Aorta (tissue), 5 donors: ENCODE data around the gene KRT83. TPM values are rescaled to one million over a fixed set of nuclear protein-coding genes. Genes with fewer than 3 reads are reported as not detected.
A peak's percentile ranks its signal among the peaks of the same experiment; 100 is the strongest.

Experiments
- ATAC-seq: fragments of 200-7000 bp; cut with Tn5 transposase; one replicate; pipeline ENCODE4 v1.9.1; 2022; ENCODE audit warnings: moderate library complexity; ENCODE audit not compliant: low FRiP score
- DNase-seq, 2 donors: peaks; one replicate each; pipeline ENCODE4 v3.0.0-alpha.2; 2020
- H3K27ac ChIP-seq, 2 donors: one replicate each; pipeline ENCODE4 v1.5.1; 2013; ENCODE audit warnings: low read length in 2 of 2, mild to moderate bottlenecking in 2 of 2, moderate library complexity in 2 of 2, control low read depth in 1 of 2, inconsistent platforms in 1 of 2, low read depth in 1 of 2
- H3K27me3 ChIP-seq, 2 donors: one replicate each; pipeline ENCODE4 v1.6.1; 2013; ENCODE audit warnings: control low read depth in 1 of 2, low read length in 1 of 2, mild to moderate bottlenecking in 1 of 2, moderate library complexity in 1 of 2; ENCODE audit not compliant: insufficient read depth in 2 of 2, control insufficient read depth in 1 of 2
- H3K36me3 ChIP-seq, 2 donors: one replicate each; pipeline ENCODE4 v1.6.1; 2013; ENCODE audit warnings: control low read depth in 1 of 2, low read length in 1 of 2, mild to moderate bottlenecking in 1 of 2; ENCODE audit not compliant: insufficient read depth in 2 of 2, control insufficient read depth in 1 of 2
- H3K4me1 ChIP-seq, 2 donors: one replicate each; pipeline ENCODE4 v1.6.1; 2013; ENCODE audit warnings: low read length in 2 of 2, control low read depth in 1 of 2, mild to moderate bottlenecking in 1 of 2, moderate library complexity in 1 of 2; ENCODE audit not compliant: insufficient read depth in 2 of 2, control insufficient read depth in 1 of 2
- H3K4me3 ChIP-seq, 2 donors: one replicate each; pipeline ENCODE4 v1.5.1; 2013; ENCODE audit warnings: low read length in 2 of 2, control low read depth in 1 of 2, mild to moderate bottlenecking in 1 of 2
- H3K9me3 ChIP-seq: one replicate; pipeline ENCODE4 v1.6.1; 2013; ENCODE audit warnings: mild to moderate bottlenecking, low read length; ENCODE audit not compliant: control insufficient read depth
- WGBS, 2 donors: extraction: QIAGEN DNeasy Blood & Tissue Kit; methylation state at CpG; one replicate each; pipeline ENCODE4 v1.1.7; 2013; 5-methylcytosine and 5-hydroxymethylcytosine counted together
- intact Hi-C, 2 donors: fragments of 100-400 bp; cut with DNase I; formaldehyde crosslinking; loops; one replicate each; pipeline versions ENCODE4 v1.14.2 to v1.15.0; 2022
- polyA plus RNA-seq, 2 donors: library from polyadenylated mRNA; stranded (reverse); fragments of 200-250 nt; gene quantifications; one replicate each; pipeline ENCODE4 v1.2.3, GENCODE V29; 2013
- total RNA-seq, 2 donors: library from RNA; stranded (reverse); fragmentation: NEBNext Ultra II Directional; extraction: Animal tissue kit (Norgen Biotek cat#: 25700); gene quantifications; one replicate each; pipeline ENCODE4 v1.2.1, GENCODE V29; 2021
- donor health status: healthy with polysubstance abuse.
- donor health status: Bipolar disorder and iron deficiency.
- donor health status: DM: no; HTN: no; CAD: no.
- donor health status: DM: no; HTN: no; CAD: no.
- donor health status: DM: yes; HTN: yes; CAD: no.

Gene KRT83
- total and polyA plus RNA-seq, 4 donors: not detected

DNA sequence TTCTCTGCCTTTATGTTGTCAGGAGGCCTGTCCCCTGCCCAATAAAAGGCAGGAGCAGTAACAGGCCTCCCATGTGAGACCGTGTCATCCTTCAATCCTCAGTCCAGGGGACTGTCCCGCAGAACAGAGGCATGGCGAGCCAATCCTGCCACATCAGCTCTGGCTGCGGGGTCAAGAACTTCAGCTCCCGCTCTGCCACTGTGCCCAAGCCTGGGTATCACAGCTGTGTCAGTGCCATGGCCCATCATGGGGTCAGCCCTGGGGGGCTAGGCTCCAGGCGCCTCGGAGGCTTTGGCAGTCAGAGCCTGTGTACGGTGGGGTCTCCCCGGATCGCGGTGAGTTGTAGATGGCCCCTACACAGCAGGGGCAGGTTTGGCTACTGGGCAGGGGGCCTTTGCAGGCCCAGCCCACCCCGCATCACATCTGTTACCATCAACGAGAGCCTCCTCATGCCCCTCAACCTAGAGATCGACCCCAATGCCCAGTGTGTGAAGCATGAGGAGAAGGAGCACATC is 19.9 kb upstream of the KRT83 start:
- Histone ChIP-seq H3K36me3 (no peaks in the 10 kb centered on the region), H3K4me3 (no peak overlapping the region), H3K9me3 (peaks cover 2% of the 10 kb centered on the region), H3K27ac (no peak overlapping the region), H3K27me3 (no peaks in the 10 kb centered on the region), H3K4me1 (no peaks in the 10 kb centered on the region)
- intact Hi-C loops: no loop called here
- 96 to 98% methylated on average over 14 of the region's 14 CpGs for WGBS, 2 donors
- DNase-seq (peak in 1 of 2 donors; percentile 62), ATAC-seq (peak; percentile 32)

DNA sequence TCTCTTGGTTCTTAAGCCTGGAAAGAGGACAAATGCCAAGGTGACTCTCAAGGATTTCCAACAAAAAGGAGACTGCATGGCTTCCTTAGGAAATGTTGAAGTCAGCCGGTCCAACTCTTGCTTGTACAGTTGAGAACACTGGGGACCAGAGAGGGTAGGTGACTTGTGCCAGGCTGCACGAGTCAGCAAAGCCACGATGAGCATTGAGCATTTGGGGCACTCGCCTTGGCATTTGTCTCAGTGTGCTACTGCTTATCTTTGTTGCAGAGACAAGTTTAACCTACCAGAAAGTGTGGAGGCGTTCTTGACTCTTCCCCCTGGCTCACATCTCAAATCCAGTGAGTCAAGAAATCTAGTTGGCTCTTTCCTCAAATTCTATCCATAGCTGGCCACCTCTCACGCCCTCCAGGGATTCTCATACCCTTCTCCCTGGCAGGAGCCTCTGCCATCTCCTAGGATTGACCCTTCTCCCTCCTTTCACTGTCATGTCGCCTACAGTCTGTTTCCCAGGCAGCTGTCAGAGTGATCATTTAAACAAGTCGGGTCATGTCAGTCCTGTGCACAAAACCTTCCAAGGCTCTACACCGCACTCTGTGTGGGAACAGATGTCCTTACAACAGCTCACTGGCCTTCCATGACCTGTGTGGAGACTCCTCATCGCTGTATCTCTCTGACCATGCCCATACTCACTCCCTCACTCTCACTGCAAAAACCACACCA is 17.2 kb upstream of the KRT83 start:
- WGBS, 2 donors: 84 to 85% methylated on average over 10 of the region's 10 CpGs
- H3K27me3 ChIP-seq: no peaks in the 10 kb centered on the region
- peaks cover 2% of the 10 kb centered on the region for H3K9me3 ChIP-seq
- H3K36me3 ChIP-seq: no peaks in the 10 kb centered on the region
- DNase-seq (peak in 1 of 2 donors; percentile 30), ATAC-seq (no peak)
- no peak overlapping the region for H3K4me3 ChIP-seq
- intact Hi-C loops: no loop called here
- no peaks in the 10 kb centered on the region for H3K4me1 ChIP-seq
- H3K27ac ChIP-seq: no peak overlapping the region

DNA sequence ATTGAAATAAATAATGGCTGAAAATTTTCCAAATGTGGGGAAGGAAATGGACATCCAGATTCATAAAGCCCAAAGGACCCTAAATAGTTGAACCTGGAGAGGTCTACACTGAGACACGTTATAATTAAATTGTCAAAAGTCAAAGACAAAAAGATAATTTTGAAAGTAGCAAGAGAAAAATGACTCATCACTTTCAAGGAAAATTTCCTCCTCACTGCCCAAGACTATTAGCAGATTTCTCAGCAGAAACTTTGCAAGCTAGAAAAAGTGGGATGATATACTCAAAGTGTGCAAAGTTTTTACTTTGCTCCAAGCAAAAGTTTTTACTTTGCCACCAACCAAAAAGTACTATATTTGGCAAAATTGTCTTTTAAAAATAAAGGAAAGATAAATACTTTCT is 15.9 kb upstream of the KRT83 start:
- no peaks in the 10 kb centered on the region for H3K27me3 ChIP-seq
- H3K4me3 ChIP-seq: no peak overlapping the region
- no peaks in the 10 kb centered on the region for H3K4me1 ChIP-seq
- 49 to 56% methylated on average over 1 of the region's 1 CpG for WGBS, 2 donors
- intact Hi-C loops: no loop called here
- ATAC-seq (no peak), DNase-seq (no peak)
- no peak overlapping the region for H3K27ac ChIP-seq
- peaks cover 2% of the 10 kb centered on the region for H3K9me3 ChIP-seq
- H3K36me3 ChIP-seq: no peaks in the 10 kb centered on the region

DNA sequence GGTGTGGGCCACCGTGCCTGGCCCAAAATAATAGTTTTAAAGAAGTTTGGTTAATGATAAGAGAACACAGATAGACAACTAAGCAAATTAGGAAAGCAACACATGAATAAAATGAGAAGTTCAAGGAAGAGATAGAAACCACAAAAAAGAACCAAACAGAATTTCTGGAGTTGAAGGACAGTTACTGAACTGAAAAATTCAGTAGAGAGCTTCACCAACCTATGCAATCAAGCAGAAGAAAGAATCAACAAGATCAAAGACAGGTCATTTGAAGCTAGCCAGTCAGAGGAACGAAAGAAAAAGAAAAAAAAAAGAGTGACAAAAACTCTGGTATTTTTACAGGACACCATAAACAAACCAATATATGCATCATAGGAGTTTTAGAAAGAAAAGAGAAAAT is 15.4 kb upstream of the KRT83 start:
- peaks cover 2% of the 10 kb centered on the region for H3K9me3 ChIP-seq
- intact Hi-C loops: no loop called here
- no peak overlapping the region for H3K4me3 ChIP-seq
- DNase-seq (no peak), ATAC-seq (no peak)
- no peaks in the 10 kb centered on the region for H3K36me3 ChIP-seq
- no peaks in the 10 kb centered on the region for H3K27me3 ChIP-seq
- H3K4me1 ChIP-seq: no peaks in the 10 kb centered on the region
- no peak overlapping the region for H3K27ac ChIP-seq
- WGBS, 2 donors: 76 to 81% methylated on average over 2 of the region's 2 CpGs

DNA sequence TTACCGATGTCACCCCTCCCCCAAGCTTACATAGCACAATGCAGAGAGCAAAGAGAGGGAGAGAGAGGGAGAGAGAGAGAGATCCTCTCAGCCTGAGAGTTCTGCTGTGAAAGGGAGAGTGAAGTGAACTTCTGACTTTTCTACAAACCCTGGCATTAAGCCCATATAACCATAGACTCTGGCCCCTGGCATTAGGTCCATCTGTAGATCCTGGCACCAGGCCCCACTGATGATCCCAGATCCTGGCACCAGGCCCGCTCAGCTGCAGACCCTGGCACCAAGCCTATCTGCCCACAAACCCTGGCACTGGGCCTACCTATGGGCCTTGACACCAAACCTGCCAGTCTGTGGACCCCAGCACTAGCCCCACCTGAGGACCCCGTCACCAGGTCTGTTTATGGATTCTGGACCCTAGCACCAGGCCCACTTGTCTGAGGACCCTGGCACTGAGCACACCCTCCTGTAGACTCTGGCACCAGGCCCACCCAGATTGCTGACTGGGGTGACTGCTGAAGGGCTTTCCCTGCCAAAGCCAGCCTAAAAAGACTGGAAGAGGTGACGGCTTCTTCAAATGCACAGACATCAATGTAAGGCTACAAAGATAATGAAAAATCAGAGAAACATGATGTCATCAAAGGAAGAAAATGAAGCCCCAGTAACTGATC is 14.5 kb upstream of the KRT83 start:
- no peak for ATAC-seq

DNA sequence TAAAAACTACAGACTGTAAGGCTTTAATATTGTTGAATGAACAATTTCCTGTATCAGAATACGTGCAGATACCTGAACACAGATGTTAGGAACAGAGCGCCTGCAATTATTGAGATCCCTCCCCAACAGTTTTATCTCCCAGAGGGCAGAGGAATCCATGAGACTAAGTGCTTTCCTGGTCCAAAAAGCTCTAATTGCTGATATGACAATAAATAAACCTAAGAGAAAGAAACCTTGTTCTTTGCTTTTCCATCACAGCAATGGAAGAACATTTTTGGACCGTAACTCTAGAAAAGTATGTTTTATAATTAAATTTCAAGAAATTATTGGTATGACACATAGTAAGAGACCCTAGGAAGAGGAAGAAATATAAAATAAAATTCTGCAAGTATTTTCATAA is 13.0 kb upstream of the KRT83 start:
- ATAC-seq (no peak), DNase-seq (no peak)
- no peak overlapping the region for H3K27ac ChIP-seq
- H3K27me3 ChIP-seq: no peaks in the 10 kb centered on the region
- H3K4me1 ChIP-seq: no peaks in the 10 kb centered on the region
- intact Hi-C loops: no loop called here
- H3K9me3 ChIP-seq: peaks cover 2% of the 10 kb centered on the region
- WGBS, 2 donors: 93 to 96% methylated on average over 3 of the region's 3 CpGs
- no peak overlapping the region for H3K4me3 ChIP-seq
- no peaks in the 10 kb centered on the region for H3K36me3 ChIP-seq

More for the DNA sequence above, 14.5 kb upstream of the KRT83 start:
- Histone ChIP-seq H3K9me3 (peaks cover 2% of the 10 kb centered on the region), H3K27ac (no peak overlapping the region), H3K4me3 (no peak overlapping the region), H3K27me3 (no peaks in the 10 kb centered on the region), H3K4me1 (no peaks in the 10 kb centered on the region), H3K36me3 (no peaks in the 10 kb centered on the region)
- peak in 1 of 2 donors; percentile 59 for DNase-seq
- WGBS, 2 donors: 44 to 52% methylated on average over 4 of the region's 4 CpGs
- intact Hi-C loops: no loop called here

DNA sequence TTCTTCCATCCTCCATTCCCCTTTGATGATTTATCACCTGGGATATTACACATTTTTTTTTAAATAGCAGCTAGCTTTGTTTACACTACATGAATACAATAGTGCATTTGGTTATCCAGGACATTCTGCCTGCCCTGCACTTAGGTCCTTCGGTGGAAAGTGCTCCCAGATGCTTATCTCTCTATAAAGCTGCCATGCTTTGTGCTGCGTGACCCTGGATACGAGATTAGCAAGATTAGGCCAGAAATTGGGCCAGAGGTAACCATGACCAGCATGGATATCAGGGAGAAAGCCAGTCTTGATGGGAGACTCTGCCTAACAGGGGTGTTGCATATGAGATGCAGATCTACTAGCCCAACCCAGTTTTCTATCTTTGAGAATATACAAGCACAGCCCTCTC is 12.1 kb upstream of the KRT83 start:
- WGBS, 2 donors: 90 to 91% methylated on average over 3 of the region's 3 CpGs
- intact Hi-C loops: no loop called here
- H3K9me3 ChIP-seq: peaks cover 2% of the 10 kb centered on the region
- ATAC-seq (no peak), DNase-seq (no peak)
- H3K27ac ChIP-seq: no peak overlapping the region
- no peaks in the 10 kb centered on the region for H3K4me1 ChIP-seq
- no peaks in the 10 kb centered on the region for H3K27me3 ChIP-seq
- H3K36me3 ChIP-seq: no peaks in the 10 kb centered on the region
- H3K4me3 ChIP-seq: no peak overlapping the region

DNA sequence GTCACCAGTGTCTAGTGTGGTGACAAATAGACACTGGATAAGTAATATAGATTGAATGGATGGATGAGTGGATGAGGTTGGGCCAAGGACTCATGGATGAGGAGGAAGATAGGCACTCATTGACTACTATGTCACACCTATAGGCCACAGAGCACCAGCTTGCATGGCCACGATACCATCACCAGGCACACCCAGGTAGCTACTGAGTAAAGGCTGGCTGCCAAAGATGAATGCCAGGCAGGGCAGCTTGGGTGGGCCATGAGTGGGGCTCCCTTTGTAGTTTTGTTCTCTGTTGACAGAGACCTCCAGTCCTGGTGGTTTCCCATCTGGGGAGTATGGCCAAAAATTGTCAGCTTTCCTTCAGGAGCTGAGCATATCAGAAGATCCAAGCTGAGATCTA is 11.2 kb upstream of the KRT83 start:
- Histone ChIP-seq H3K4me3 (no peak overlapping the region), H3K27me3 (no peaks in the 10 kb centered on the region), H3K9me3 (peaks cover 2% of the 10 kb centered on the region), H3K36me3 (no peaks in the 10 kb centered on the region), H3K27ac (no peak overlapping the region), H3K4me1 (no peaks in the 10 kb centered on the region)
- ATAC-seq: no peak
- WGBS, 2 donors: 94 to 97% methylated on average over 1 of the region's 1 CpG
- intact Hi-C loops: no loop called here
- peak in 1 of 2 donors; percentile 9 for DNase-seq

DNA sequence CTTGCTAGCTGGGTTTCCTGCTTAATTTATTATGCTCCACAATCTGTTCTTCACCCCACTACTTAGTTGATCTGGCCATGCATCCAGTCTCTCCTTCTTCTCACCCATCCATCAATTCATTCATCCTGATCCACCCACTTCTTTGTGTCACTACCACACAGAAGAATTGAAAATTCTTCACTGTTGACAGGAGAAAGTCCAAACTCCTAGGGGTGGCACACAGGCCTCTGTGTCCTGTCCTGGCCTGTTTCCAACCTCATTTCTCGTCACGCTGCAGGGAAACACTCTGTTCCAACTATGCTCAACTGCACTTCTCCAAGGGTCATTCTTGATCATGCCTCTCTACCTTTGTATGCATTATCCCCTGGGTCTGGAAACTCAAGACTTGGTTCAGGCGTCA is 10.6 kb upstream of the KRT83 start:
- intact Hi-C loops: no loop called here
- 90 to 95% methylated on average over 3 of the region's 3 CpGs for WGBS, 2 donors
- H3K4me1 ChIP-seq: no peaks in the 10 kb centered on the region
- H3K36me3 ChIP-seq: no peaks in the 10 kb centered on the region
- no peaks in the 10 kb centered on the region for H3K27me3 ChIP-seq
- peaks cover 2% of the 10 kb centered on the region for H3K9me3 ChIP-seq
- no peak for DNase-seq
- H3K4me3 ChIP-seq: no peak overlapping the region
- no peak for ATAC-seq
- no peak overlapping the region for H3K27ac ChIP-seq
